SK-N-MC (cell line): Measurements from ENCODE around the gene ZNF81.
"Not testable (repeated sequence)": the region's sequence is repeated elsewhere in the genome, so short reads cannot be mapped to it uniquely, and the experiment has no call there.

Experiments
- EZH2 ChIP-seq: fragments of 200-600 bp; sonication (generic); IDR thresholded peaks from one replicate; pipeline ENCODE4 v1.6.1; 2017; ENCODE audit warnings: antibody characterized with exemption
- FOXP2 ChIP-seq: optimal IDR thresholded peaks from 2 replicates; pipeline ENCODE3; 2011; ENCODE audit warnings: mild to moderate bottlenecking, moderate library complexity; ENCODE audit not compliant: insufficient read depth; ENCODE audit errors: extremely low read length, control extremely low read depth
- POLR2AphosphoS5 ChIP-seq: IDR thresholded peaks from 2 replicates; pipeline ENCODE4 v1.6.1; 2012; ENCODE audit warnings: mild to moderate bottlenecking, low read depth, low read length, borderline replicate concordance

GRCh38 chrX:47931970-47932369 lies 95.3 kb downstream of the ZNF81 start:
- TF ChIP-seq EZH2, POLR2AphosphoS5, FOXP2: not testable (repeated sequence)
